AG04450 (cell line): ENCODE data around the gene TSC1. TPM values are rescaled to one million over a fixed set of nuclear protein-coding genes. Genes with fewer than 3 reads are reported as not detected.

ENCODE experiments used
- CTCF ChIA-PET: fragments of 300-600, 350-600 bp; formaldehyde crosslinking; extraction: SDS; loops from one replicate; lab custom pipeline; 2022; ENCODE audit warnings: antibody characterized with exemption, inconsistent platforms; lab: Charles Lee
- POLR2A ChIA-PET: fragments of 350-600 bp; formaldehyde crosslinking; extraction: SDS; loops from one replicate; lab custom pipeline; 2021; ENCODE audit warnings: antibody characterized with exemption, inconsistent platforms; lab: Yijun Ruan, JAX
- DNase-seq: peaks from one replicate; pipeline ENCODE4 v3.0.0-alpha.2; 2011; ENCODE audit warnings: low read depth, low spot score
- H3K27ac ChIP-seq: one replicate; pipeline ENCODE4 v1.5.1; 2012; ENCODE audit warnings: low read depth, low read length, control low read depth
- H3K27me3 ChIP-seq: one replicate; pipeline ENCODE4 v1.6.0; 2012; ENCODE audit warnings: low read length; ENCODE audit not compliant: control insufficient read depth, insufficient read depth
- H3K4me3 ChIP-seq: 2 replicates; pipeline ENCODE4 v1.5.1; 2011; ENCODE audit warnings: mild to moderate bottlenecking, low read depth, low read length, control low read depth
- H3K9me3 ChIP-seq: 2 replicates; pipeline ENCODE4 v1.5.1; 2012; ENCODE audit warnings: low read length; ENCODE audit not compliant: control insufficient read depth, insufficient read depth
- CTCF ChIP-seq: IDR thresholded peaks from 2 replicates; pipeline ENCODE4 v1.5.1; 2011; ENCODE audit warnings: low read depth, low read length, control low read depth, inconsistent platforms
- polyA plus RNA-seq: library from polyadenylated mRNA; depleted of rRNA; stranded (reverse); fragments of >200 nt; gene quantifications from 2 replicates; pipeline ENCODE4 v1.2.3, GENCODE V29; 2011

The TSC1 gene
- polyA plus RNA-seq, 1 experiment, result 87.1 TPM

GRCh38 chr9:132923346-132923902 is 21.0 kb downstream of the TSC1 start:
- no peaks in the 10 kb centered on the region for H3K27me3 ChIP-seq
- ChIA-PET POLR2A (no interaction called here), CTCF (interaction anchor here (1.5 to 2.8 kb wide), 2 partner anchors 12 to 22 kb away, joined by 3 to 21 read pairs; no protein-coding TSS in a partner anchor)
- DNase-seq, result no peak
- no peaks in the 10 kb centered on the region for H3K9me3 ChIP-seq
- no peak for TF ChIP-seq CTCF
- no peak overlapping the region for H3K27ac ChIP-seq
- no peak overlapping the region for H3K4me3 ChIP-seq

GRCh38 chr9:132919614-132920268 is 24.7 kb downstream of the TSC1 start:
- Histone ChIP-seq H3K27me3 (no peaks in the 10 kb centered on the region), H3K4me3 (no peak overlapping the region), H3K9me3 (no peaks in the 10 kb centered on the region), H3K27ac (no peak overlapping the region)
- ChIA-PET POLR2A (no interaction called here), CTCF (interaction anchor here (1.4 to 4.3 kb wide), 3 partner anchors 17 to 228 kb away, joined by 3 to 39 read pairs (median 4); no protein-coding TSS in a partner anchor)
- DNase-seq, result no peak
- no peak for TF ChIP-seq CTCF

GRCh38 chr9:132914924-132915323 is 29.5 kb downstream of the TSC1 start:
- POLR2A ChIA-PET, result interaction anchor here (0.8 kb wide), 1 partner anchor 32 kb away, joined by 5 read pairs; no protein-coding TSS in a partner anchor

GRCh38 chr9:132912131-132912530 is 32.3 kb downstream of the TSC1 start:
- POLR2A ChIA-PET, result no interaction called here
- no peak for TF ChIP-seq CTCF
- H3K4me3 ChIP-seq, result no peak overlapping the region
- no peaks in the 10 kb centered on the region for H3K9me3 ChIP-seq
- no peak for DNase-seq
- H3K27ac ChIP-seq, result no peak overlapping the region
- CTCF ChIA-PET, result interaction anchor here (5.3 kb wide), 1 partner anchor 11 kb away, joined by 35 read pairs; no protein-coding TSS in a partner anchor
- H3K27me3 ChIP-seq, result no peaks in the 10 kb centered on the region

More at GRCh38 chr9:132914924-132915323, 29.5 kb downstream of the TSC1 start:
- CTCF ChIA-PET, result interaction anchor here (1.0 to 1.8 kb wide), 2 partner anchors 12 to 13 kb away, joined by 6 to 9 read pairs; no protein-coding TSS in a partner anchor
- no peaks in the 10 kb centered on the region for H3K27me3 ChIP-seq
- TF ChIP-seq CTCF, result no peak
- no peaks in the 10 kb centered on the region for H3K9me3 ChIP-seq
- no peak for DNase-seq
- no peak overlapping the region for H3K27ac ChIP-seq
- H3K4me3 ChIP-seq, result no peak overlapping the region

GRCh38 chr9:132910376-132910775 is 34.0 kb downstream of the TSC1 start:
- Histone ChIP-seq H3K9me3 (no peaks in the 10 kb centered on the region), H3K4me3 (no peak overlapping the region), H3K27ac (no peak overlapping the region), H3K27me3 (no peaks in the 10 kb centered on the region)
- CTCF ChIA-PET, result interaction anchor here (0.8 to 5.3 kb wide), 2 partner anchors 9 to 35 kb away, joined by 3 to 35 read pairs; no protein-coding TSS in a partner anchor
- TF ChIP-seq CTCF, result no peak
- POLR2A ChIA-PET, result no interaction called here
- no peak for DNase-seq
